Activated CD8-positive, alpha-beta memory T cell treated with anti-CD3 and anti-CD28 coated beads, Interleukin-2, amount 50 U/mL, for 4 hours (primary cell): ENCODE data around the gene SLC39A13.

Source experiments
- DNase-seq: peaks from one replicate; pipeline ENCODE4 v3.0.0-alpha.2; 2020

The SLC39A13 gene

GRCh38 chr11:47433157-47433556 is 24.8 kb downstream of the SLC39A13 start:
- DNase-seq: no peak

DNA sequence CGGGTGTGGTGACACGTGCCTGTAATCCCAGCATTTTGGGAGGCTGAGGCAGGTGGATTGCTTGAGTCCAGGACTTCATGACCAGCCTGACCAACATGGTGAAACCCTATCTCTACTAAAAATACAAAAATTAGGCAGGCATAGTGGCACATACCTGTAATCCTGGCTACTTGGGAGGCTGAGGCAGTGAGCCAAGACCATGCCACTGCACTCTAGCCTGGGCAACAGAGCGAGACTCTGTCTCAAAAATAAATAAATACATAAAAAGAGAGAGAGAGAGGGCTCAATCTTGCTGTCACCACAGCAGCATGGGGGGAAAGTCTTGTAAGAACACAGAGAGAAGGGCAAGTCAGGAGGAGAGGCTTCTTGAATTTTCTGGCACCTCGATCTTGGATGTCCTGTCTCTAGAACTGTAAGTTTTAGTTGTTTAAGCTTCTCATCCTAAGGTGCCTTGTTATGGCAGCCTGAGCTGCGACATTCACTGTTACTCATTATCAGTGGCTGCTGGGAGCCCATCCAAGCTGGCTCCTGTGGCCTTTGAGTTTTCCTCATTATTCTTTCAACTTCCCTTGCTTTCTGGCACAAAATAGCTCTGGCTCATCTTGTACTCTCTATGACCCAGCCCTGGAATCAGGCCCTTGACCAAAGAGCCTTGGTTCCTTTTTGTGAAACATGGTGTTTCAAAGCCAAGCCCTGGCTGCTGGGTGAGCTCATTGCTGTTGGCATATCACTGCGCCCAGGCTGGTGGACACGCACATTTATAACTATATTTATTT is 25.8 kb downstream of the SLC39A13 start:
- DNase-seq: no peak

GRCh38 chr11:47435687-47436086 is 27.3 kb downstream of the SLC39A13 start:
- DNase-seq: no peak

DNA sequence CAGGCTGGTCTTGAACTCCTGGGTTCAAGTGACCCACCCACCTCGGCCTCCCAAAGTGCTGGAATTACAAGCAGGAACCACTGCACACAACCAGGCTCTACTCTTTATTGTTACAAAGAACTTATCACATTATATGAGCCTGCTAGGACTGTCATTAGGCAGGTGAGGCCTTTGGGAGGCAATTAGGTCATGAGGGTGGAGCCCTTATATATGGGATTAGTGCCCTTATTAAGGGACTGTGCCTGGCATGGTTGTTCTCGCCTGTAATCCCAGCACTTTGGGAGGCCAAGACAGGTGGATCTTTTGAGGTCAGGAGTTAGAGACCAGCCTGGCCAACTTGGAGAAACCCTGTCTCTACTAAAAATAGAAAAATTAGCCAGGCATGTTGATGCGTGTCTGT is 28.3 kb downstream of the SLC39A13 start:
- DNase-seq: no peak

DNA sequence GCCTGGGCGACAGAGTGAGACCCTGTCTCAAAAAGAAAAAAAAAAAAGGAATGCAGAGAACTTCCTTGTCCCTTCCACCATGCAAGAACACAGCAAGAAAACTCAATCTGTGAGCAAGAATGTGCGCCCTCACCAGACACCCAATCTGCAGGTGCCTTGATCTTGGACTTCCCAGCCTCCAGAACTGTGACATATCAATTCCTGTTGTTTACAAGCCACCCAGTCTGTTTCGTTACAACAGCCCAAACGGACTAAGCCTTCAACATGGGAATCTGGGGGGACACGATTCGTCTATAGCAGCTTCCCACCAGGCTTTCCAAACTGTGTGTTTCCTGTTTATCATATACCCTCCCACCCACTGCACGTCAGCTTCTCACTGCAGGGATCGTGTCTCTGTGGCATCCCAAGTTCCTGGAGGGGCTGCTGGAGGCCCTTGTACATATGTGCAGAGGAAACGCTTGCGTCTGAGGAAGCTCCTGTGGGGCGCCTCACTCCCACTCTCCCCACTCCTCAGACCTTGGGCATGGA is 28.9 kb downstream of the SLC39A13 start:
- DNase-seq: no peak

- DNase-seq: no peak
Measured at GRCh38 chr11:47437746-47438418, 29.5 kb downstream of the SLC39A13 start.

DNA sequence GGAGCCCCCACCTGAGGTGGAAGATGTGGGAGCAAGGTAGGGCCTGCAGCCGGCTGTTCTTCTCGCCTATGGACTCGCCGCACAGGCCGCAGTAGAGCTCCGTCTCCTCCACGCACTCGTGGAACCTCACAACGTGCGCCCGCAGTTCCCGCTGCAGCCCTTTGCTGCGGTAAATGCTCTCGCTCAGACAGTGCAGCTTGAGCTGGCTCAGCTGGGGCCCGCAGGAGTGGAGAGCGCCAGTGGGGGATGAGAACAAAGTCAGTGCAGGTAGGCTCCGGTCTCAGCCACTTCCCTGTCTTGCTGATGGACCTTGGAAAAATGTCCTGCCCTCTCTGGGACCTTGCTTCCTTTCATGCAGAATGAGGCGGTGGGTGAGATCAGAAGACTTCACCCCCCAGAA is 30.3 kb downstream of the SLC39A13 start:
- DNase-seq: no peak

- no peak for DNase-seq
Measured at GRCh38 chr11:47440054-47440476, 31.7 kb downstream of the SLC39A13 start.

- no peak for DNase-seq
Measured at GRCh38 chr11:47441421-47441820, 33.0 kb downstream of the SLC39A13 start.

DNA sequence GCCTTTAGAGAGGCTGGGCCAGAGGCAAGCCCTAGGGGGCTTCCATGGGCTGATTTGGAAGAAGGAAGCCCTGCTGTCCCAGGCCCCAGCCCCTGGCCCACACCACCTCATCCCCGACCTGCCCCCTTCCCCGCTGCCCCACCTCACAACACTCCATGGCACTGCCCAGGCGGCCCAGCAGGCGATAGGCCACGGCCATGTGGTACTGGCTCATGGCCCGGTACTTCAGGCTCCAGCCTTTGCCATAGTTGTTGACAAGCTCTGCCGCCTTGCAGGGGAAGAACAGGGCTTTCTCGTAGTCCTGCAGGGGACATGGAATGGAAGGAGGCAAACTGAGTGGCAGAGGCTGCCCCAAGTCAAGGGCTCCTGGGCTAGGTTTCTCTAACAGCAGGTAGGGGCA is 34.1 kb downstream of the SLC39A13 start:
- no peak for DNase-seq

DNA sequence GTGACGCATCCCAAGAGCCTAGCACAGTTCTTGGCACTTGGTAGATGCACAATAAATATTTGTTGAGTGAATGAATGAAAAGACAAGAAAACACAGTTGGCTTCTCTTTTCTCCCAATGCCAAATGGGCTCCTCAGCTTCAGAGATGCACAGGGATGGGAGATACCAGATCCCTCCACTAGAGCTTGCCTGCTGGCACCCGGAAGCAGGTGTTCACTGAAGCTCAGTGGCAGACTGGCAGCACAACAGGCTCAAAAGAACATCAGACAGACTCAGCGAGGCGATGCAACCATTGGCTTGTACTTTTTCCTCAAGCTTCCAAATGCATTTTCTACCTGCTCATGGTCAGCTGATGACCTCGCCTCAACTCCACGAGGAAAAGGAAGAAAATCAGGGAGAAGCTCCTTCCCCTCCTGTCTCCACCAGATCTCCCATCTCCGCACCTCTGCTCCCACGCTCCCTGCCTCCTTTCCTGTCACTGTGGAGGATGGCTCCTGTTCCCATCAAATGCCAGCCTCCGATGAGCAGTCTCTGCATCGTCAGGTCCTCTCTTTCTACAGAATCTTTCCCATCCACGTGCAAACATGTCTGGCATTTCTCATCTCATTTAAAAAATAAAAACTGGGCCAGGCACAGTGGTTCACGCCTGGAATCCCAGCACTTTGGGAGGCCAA is 34.8 kb downstream of the SLC39A13 start:
- no peak for DNase-seq

GRCh38 chr11:47443817-47444216 is 35.4 kb downstream of the SLC39A13 start:
- DNase-seq: no peak

- no peak for DNase-seq
Measured at GRCh38 chr11:47445840-47446239, 37.5 kb downstream of the SLC39A13 start.

DNA sequence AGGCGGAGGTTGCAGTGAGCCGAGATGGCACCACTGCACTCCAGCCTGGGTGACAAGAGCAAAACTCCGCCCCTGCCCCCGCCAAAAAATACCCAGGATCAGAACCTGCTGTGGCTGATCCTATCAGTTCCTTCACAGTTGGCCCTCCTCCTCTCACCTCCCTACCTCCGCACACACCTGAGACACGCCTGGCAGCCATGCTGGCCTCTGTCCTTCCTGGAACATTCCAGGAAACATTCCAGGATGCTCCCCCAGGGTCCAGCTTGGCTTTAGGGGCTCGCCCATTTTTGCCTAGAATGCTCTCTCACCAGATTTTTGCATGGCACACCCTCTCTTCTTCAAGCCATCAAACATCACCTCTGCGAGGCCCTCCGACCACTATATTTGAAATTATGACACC is 38.4 kb downstream of the SLC39A13 start:
- no peak for DNase-seq

DNA sequence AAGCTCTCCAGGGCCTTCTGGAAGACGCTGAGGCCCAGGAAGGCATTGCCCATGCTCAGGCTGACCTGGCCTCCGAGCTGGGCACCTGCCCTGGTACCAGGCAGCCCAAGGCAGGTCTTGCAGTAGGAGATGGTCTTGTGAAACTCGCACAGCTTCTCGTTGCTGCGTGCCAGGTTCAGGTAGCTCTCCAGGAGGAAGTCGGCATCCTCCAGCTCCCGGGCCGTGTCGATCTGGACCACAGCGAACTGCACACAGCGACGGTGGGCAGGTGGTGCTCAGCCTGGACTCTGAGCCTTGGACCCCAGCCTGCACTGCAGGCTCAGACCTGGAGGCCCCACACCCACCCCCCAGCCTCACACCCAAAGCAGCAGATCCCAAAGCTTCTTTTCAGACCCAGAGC is 39.5 kb downstream of the SLC39A13 start:
- no peak for DNase-seq

GRCh38 chr11:47448566-47449427 is 40.4 kb downstream of the SLC39A13 start, which contains the start of gene RAPSN:
Gene RAPSN (minus strand): TSS chr11:47449136. CDS start chr11:47448964, 172 bp downstream.
- no peak for DNase-seq

DNA sequence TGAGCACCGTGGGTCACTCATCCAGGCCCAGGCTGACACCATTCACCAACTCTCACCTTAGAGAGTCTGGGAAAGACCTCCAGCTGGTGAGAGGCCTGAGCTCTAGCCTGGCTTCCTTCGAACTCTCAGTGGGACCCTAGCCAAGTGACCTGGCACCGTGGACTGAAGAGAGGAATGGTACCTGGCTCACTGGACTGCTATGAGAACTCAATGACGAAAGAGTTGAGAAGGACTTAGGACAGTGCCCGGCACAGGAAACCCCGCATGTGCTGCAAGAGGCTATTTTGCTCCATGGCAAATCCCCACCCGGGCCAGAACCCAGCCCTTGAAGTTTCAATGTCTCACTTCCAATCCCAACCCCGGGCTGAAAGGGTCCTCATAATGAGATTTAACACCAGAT is 41.2 kb downstream of the SLC39A13 start:
- DNase-seq: no peak

GRCh38 chr11:47451436-47451835 is 43.0 kb downstream of the SLC39A13 start:
- DNase-seq: no peak

DNA sequence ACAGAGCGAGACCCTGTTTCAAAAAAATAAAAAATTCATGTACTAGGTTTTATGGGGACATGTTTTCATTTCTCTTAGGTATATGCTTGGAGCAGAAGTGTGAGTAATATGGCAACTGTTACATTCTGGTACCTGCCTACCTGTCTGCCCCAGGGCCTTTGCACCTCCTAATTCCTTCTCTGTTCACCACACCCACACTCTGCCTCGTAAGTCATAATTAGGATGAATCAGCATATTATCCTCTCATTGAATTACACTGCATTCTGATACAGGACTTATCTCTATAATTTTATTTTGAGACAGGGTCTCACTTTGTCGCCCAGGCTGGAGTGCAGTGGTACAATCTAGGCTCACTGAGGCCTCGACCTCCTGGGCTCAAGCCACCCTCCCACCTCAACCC is 43.6 kb downstream of the SLC39A13 start:
- DNase-seq: no peak

GRCh38 chr11:47453365-47453764 is 45.0 kb downstream of the SLC39A13 start:
- DNase-seq: no peak

- DNase-seq: peak; percentile 62
Measured at GRCh38 chr11:47454258-47454671, 45.9 kb downstream of the SLC39A13 start.

- no peak for DNase-seq
Measured at GRCh38 chr11:47460571-47461235, 52.3 kb downstream of the SLC39A13 start.
